EH (cell line): ENCODE data around the gene SLC7A10.
A peak's percentile ranks its signal among the peaks of the same experiment; 100 is the strongest.
"Not testable (repeated sequence)": the region's sequence is repeated elsewhere in the genome, so short reads cannot be mapped to it uniquely, and the experiment has no call there.

Experiments
- DNase-seq: peaks from one replicate; pipeline ENCODE4 v3.0.0-alpha.2; 2015; ENCODE audit warnings: low read depth

SLC7A10 gene

GRCh38 chr19:33216198-33216830 is 9.3 kb downstream of the SLC7A10 start:
- no peak for DNase-seq

DNA sequence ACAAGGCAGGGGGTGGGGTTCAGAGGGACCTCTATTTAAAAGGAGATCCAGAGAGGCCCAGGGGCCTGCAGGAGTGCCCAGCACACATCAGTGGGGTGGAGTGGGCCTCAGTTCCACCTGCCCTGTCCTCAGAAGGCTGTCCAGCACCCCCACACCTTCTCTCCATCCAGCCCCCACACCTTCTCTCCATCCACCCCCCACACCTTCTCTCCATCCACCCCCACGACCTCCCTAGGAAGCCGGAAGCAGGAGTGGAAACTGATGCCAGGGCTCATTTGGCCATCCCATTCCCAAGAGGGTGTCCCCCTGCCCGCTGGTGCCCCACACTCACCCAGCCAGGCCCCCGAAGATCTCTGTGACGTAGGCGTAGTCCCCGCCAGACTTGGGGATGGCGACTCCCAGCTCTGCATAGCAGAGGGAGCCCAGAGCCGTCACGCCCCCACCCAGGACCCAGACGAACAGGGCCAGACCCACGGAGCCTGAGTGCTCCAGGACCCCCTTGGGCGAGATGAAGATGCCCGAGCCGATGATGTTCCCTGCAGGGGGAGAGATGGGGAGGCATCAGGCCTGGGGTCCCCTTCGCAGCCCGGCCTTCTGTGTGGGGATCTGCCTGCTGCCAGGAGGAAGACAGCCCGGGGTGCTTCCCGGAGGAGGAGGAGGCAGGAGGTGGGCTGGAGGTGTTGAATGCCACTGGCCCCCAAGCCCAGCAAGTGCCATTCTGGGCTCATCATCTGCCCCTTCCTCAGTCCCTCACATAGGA is 10.0 kb downstream of the SLC7A10 start:
- DNase-seq, result no peak

DNA sequence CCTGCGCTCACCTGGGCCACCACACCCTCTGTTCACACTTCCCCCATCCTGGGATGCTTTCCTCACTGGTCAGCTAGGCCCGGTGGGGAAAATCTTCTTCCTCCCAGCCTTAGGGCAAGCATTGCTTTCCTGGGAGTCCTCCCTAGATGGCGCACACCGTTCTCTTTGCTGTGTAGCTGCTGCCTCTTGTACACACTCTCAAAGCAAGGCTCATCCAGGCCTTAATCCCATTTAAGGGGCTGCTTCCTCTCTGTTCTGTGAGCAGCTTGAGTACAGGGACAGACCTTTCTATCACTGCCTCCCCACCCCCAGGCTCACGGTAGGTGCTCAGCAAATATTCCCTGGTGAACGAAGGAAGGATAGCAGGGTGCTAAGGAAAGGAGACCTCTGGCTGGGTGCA is 11.1 kb downstream of the SLC7A10 start:
- DNase-seq, result peak; percentile 34

- DNase-seq, result no peak
Measured at GRCh38 chr19:33212436-33213172, 13.0 kb downstream of the SLC7A10 start.

DNA sequence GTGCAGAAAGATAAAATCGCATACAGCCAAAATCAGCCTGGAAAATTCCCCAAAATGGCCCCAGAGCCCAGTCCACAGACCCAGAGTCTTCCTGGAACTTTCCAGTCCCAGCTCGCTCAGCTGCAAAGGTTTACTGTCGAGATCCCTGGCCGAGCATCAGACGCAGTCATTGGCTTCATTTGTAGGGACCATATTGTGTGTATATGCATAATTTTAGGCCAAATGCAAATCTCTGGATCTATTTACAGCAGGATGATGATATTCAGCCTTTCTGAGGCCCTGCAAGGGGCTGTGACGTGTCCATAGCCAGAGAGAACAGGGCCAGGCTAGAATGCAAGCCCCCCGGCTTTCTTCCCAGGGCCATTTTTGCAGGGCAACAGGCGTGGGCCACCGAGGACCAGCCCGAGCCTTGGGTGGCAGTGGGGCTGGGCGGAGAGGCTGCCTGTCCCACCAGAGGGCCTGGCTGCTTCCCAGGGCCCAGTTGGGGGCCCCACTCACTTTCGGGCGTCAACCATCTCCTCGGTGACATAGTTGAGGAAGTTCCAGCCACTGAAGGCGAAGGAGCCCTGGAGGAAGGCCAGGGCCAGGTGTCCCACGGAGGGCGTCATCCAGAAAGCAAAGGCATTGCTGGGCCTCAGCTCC is 13.7 kb downstream of the SLC7A10 start:
- no peak for DNase-seq

DNA sequence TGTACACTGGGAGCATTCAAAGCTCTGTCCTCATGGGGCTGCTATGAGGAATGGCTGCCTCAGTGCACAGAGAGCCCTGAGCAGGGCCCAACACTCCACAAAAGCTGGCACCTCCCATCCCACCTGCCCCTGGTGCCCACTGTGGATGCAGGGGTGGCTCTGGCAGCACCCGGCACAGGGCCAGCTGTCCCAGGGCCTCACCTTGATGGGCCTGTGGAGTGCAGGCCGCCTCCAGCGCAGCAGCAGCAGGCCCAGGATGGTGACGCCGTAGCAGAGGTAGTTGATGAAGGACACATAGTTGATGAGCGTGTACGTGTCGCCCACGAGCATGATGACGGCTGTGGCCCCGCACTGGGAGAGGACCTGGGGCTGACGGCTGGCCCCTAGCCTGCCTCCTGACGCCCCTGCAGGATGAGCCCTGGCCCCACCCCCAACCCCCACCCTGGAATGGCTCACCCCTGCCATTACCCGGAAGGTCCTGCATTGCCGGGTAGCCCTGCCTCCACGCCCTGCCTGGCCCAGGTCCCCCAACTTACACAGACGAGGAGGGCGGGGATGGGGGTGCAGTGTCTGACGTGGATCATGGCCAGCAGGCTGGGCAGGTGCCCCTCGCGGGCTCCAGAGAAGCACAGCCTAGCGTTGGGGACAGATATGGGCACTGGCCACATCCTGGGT is 15.2 kb downstream of the SLC7A10 start:
- DNase-seq, result no peak

DNA sequence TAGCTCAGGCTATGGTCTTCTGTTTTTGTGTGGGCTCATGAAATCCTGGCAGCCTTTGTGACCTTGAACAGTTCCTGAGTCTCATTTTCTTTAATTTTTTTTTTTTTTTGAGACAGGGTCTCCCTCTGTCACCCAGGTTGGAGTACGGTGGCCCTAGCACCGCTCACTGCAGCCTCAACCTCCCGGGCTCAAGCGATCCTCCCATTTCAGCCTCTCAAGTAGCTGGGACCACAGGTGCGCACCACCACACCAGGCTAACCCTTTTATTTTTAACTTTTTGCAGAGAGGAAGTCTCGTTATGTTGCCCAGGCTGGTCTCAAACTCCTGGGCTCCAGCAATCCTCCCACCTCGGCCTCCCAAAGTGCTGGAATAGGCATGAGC is 15.8 kb downstream of the SLC7A10 start:
- DNase-seq, result not testable (repeated sequence)

DNA sequence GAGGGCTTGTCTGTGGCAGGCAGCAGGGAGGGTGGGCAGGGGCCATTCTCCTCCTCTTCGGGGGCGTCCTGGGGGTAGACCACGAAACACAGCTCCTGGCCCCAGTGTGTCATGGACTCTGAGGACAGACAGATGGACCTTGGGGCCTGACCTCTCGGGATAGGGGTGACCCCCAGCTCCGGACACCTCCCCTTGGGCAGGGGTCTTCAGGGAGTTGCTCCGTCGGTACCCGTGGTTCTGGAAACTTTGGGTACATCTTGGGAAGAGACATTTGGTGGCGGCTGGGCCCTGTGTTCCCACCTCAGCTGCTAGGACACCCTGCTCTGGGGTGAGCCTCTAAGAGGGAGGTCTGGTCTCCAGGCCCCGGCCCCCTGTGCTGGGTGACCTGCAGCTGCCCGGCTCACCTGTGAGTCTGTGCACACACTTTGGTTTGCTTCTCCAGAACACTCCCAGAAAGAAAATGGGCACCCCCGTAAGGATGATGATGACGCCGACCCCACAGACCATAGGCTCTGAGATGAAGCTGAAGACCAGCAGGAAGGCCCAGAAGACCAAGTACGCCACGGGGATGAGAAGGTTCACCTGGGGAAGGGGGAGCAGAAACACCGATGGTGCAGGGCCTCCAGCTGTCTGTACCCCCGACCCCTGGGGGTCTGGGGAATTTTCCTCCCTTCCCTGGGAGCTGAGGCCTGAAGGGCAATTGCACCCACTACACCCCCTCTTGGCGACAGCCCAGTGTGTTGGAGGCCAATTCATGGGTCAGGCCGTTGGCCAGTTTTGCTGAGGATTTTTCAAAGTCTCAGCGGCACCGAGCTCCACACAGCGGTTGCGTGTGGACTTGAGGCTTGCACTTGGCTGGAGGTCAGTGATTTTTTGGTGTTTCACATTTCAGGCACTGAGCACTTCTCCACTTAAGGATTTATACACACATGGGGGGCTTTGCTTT is 16.5 kb downstream of the SLC7A10 start:
- DNase-seq, result no peak

DNA sequence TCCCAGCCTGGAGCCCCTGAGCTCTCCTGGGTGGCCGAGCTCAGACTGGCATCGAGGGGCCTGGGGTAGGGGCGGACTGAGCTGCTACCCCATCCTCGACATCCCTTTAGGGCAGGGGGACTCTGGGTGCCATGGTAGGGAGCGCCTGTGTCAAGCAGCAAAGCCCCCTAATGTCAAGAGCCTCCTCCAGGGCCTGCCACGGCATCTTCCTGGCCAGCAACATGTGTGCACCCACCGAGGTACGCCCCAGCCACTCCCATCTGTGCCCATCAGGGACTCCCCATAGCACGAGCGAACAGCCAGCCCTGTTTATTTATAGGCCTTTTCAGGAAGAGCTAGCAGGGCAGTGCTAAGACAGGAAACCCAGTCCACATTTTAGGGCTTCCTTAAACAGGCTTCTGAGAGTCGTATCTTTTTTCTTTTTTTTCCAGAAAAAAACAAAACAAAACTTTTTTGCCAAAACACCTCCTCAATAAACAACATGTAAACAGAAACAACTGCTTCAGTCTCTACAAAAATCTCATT is 17.2 kb downstream of the SLC7A10 start:
- no peak for DNase-seq

DNA sequence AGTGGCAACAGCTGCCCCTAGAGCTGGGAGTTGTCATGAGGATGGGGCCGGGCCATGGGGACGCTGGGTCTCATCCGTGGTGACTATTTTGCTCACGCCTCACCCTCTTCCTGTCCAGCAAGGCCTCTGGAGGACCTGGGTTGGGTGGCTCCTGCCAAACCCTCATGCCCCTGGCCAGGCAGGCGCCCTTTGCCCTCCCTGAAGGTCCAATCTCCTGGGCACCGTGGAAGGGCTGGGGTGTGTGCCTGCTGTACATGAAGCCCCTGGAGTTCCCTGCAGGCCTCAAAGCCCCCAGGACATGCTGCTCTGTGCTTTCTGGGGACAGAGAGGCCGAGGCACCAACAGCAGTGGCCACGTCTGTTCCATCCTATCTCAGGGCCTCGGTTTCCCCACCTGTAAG is 17.7 kb downstream of the SLC7A10 start:
- DNase-seq, result no peak

DNA sequence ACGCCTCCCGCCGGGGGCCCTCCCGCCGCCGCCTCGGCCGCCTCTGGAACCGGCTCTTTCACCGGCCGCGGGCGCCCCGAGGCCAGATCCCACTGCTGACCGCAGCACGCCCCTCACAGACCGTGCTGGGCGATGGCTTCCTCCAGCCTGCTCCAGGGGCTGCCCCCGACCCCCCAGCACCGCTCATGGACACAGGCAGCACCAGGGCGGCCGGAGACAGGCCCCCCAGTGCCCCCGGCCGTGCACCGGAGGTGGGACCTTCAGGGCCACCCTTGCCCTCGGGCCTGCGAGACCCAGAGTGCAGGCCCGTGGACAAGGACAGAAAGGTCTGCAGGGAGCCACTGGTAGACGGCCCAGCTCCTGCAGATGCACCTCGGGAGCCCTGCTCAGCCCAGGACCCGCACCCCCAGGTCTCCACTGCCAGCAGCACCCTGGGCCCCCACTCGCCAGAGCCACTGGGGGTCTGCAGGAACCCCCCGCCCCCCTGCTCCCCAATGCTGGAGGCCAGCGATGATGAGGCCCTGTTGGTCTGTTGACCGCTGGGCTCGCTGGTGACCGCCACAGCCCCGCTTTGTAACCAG is 18.5 kb downstream of the SLC7A10 start:
- no peak for DNase-seq

DNA sequence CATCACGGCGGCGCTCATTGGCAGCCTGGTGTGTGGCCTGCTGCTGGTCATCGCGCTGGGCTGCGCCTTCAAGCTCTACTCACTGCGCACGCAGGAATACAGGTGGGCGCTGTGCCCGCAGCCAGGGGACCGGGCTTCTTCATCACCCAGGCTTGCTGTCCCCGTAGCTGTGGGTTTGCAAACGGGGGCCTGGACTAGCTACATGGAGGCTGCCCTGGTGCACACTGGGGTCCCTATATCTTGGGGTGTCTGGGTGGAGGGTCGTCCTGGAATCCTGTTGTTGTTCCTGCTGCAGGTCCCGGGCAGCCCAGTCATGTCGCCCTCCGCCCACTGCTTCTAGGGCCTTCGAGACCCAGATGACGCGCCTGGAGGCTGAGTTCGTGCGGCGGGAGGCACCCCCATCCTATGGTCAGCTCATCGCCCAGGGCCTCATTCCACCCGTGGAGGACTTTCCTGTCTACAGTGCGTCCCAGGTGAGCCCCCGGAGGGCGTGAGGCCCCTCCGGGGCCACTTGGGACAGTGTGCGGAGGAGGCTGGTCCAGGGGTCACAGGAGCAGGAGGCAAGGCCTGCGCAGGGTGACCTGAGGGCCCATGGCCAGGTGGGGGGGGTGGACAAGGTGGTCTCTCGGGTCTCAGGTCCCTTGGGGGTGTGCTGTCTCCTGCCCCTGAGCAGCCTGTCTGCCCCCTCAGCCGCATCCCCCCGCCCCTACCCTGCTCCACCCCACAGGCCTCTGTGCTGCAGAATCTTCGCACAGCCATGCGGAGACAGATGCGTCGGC is 19.2 kb downstream of the SLC7A10 start:
- DNase-seq, result no peak

DNA sequence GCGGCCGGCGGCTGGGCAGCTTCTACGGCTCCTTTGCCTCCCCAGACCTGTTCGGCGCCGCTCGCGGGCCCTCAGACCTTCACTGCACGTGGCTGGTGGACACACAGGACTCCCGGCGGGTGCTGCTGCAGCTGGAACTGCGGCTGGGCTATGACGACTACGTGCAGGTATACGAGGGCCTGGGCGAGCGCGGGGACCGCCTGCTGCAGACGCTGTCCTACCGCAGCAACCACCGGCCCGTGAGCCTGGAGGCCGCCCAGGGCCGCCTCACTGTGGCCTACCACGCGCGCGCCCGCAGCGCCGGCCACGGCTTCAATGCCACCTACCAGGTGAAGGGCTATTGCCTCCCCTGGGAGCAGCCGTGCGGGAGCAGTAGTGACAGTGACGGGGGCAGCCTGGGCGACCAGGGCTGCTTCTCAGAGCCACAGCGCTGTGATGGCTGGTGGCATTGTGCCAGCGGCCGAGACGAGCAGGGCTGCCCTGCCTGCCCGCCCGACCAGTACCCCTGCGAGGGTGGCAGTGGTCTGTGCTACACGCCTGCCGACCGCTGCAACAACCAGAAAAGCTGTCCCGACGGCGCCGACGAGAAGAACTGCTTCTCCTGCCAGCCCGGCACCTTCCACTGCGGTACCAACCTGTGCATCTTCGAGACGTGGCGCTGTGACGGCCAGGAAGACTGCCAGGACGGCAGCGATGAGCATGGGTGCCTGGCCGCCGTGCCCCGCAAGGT is 20.0 kb downstream of the SLC7A10 start:
- no peak for DNase-seq

GRCh38 chr19:33205110-33205509 is 20.5 kb downstream of the SLC7A10 start:
- no peak for DNase-seq

- DNase-seq, result no peak
Measured at GRCh38 chr19:33204136-33204973, 21.3 kb downstream of the SLC7A10 start.

- DNase-seq, result no peak
Measured at GRCh38 chr19:33203529-33203928, 22.1 kb downstream of the SLC7A10 start.

GRCh38 chr19:33202546-33203507 is 22.8 kb downstream of the SLC7A10 start:
- no peak for DNase-seq
